Measurements from ENCODE around the gene CARD8.

CARD8 gene

GRCh38 chr19:48169939-48170803 lies 85.5 kb downstream of the CARD8 start, which contains the start of the genes LIG1 and ZSWIM9:
LIG1 (minus strand) TSS chr19:48170344; CDS start chr19:48165566, 4,778 bp downstream.
ZSWIM9 (plus strand) TSS chr19:48170680; CDS start chr19:48171803, 1,123 bp downstream.
- DNase-seq, result peak; percentile 94

- DNase-seq, result peak; percentile 93
These were observed 86.2 kb downstream of the CARD8 start for GRCh38 chr19:48169578-48169938.

GRCh38 chr19:48168689-48169088 lies 87.0 kb downstream of the CARD8 start:
- DNase-seq, result no peak

- no peak for DNase-seq
These were observed 97.4 kb downstream of the CARD8 start for GRCh38 chr19:48158210-48158790.

Measured in activated CD4-positive, alpha-beta T cell treated with anti-CD3 and anti-CD28 coated beads for 48 hours (primary cell).